Peyer's patch (tissue), 4 donors: Measurements from ENCODE around the gene MUC5B. TPM values are rescaled to one million over a fixed set of nuclear protein-coding genes. Genes with fewer than 3 reads are reported as not detected.

ENCODE experiments used
- DNase-seq, 3 donors: peaks; one replicate each; pipeline ENCODE4 v3.0.0-alpha.2; 2017 to 2019
- H3K27ac ChIP-seq, 4 donors: fragments of 200-600 bp; sonication (generic); one replicate each; pipeline ENCODE4 v1.5.1; 2016 to 2019
- H3K27me3 ChIP-seq, 2 donors: fragments of 200-600 bp; sonication (generic); one replicate each; pipeline ENCODE4 v1.5.1; 2019
- H3K36me3 ChIP-seq, 3 donors: fragments of 200-600 bp; sonication (generic); one replicate each; pipeline ENCODE4 v1.5.1; 2016 to 2019
- H3K4me1 ChIP-seq, 4 donors: fragments of 200-600 bp; sonication (generic); one replicate each; pipeline ENCODE4 v1.5.1; 2016 to 2019
- H3K4me3 ChIP-seq, 4 donors: fragments of 200-600 bp; sonication (generic); 1 replicate in 3 of 4; 2 replicates in 1 of 4; pipeline ENCODE4 v1.5.1; 2016 to 2019; ENCODE audit warnings: mild to moderate bottlenecking in 1 of 4
- H3K9me3 ChIP-seq, 4 donors: fragments of 200-600 bp; sonication (generic); one replicate each; pipeline ENCODE4 v1.5.1; 2016 to 2019; ENCODE audit warnings: mild to moderate bottlenecking in 1 of 4
- POLR2A ChIP-seq, 2 donors: fragments of 450-650 bp; IDR thresholded peaks; one replicate each; pipeline ENCODE4 v1.5.1; 2017; ENCODE audit warnings: antibody characterized with exemption in 2 of 2, mild to moderate bottlenecking in 2 of 2, moderate library complexity in 2 of 2
- total RNA-seq, 4 donors: library from RNA; depleted of rRNA; stranded (reverse); fragments of >200 nt; gene quantifications; one replicate each; pipeline ENCODE4 v1.1.0, GENCODE V29; 2016
- TF ChIP-seq, protein P1 (sequence below), 6 experiments: fragments of 450-650 bp in 4 of 6; fragments of 200-600 bp in 2 of 6; sonication (generic) in 1 of 6; IDR thresholded peaks; one replicate each; pipeline ENCODE4 v1.5.1; 2017 to 2019; ENCODE audit warnings: antibody characterized with exemption in 6 of 6, mild to moderate bottlenecking in 3 of 6, moderate library complexity in 1 of 6

MUC5B gene
- total RNA-seq, 4 donors from 2014 or later, result 0.18 to 25.6 (median 10.5) TPM

DNA sequence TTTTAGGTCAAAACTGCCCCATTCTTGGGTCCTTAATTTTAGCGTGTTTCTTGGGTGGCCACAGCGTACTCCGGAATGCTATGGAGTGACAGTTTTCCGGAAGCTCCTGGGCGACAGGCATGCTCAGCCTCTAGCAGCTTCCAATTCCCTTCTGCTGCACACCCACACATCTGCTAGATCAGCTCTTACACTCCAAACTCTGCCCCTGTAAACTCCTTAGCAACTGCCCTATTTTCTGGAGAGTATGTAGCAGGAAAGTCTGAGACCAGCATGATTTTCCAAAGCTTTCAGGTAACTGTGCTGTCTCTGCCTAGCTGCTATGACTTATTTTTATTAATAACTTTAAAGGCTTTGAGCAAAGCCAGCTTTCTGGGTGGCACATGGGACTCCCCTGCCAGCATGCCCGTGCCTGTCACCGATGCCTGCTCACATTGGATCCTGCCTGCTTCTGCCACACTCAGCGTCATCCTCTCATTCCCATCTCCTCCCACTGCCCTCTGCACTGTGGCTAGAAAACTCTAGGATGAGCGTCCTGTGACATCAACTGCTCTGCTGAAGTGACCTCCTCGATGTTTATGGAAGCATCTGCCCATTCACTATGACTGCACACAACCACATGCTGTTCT, 69.3 kb downstream of the MUC5B start:
- H3K27ac ChIP-seq, result no peak overlapping the region
- H3K36me3 ChIP-seq, result peaks cover 0 to 68% (median 0%) of the 10 kb centered on the region in 3 donors
- TF ChIP-seq, protein P1, sequence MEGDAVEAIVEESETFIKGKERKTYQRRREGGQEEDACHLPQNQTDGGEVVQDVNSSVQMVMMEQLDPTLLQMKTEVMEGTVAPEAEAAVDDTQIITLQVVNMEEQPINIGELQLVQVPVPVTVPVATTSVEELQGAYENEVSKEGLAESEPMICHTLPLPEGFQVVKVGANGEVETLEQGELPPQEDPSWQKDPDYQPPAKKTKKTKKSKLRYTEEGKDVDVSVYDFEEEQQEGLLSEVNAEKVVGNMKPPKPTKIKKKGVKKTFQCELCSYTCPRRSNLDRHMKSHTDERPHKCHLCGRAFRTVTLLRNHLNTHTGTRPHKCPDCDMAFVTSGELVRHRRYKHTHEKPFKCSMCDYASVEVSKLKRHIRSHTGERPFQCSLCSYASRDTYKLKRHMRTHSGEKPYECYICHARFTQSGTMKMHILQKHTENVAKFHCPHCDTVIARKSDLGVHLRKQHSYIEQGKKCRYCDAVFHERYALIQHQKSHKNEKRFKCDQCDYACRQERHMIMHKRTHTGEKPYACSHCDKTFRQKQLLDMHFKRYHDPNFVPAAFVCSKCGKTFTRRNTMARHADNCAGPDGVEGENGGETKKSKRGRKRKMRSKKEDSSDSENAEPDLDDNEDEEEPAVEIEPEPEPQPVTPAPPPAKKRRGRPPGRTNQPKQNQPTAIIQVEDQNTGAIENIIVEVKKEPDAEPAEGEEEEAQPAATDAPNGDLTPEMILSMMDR (IDR thresholded peaks at IDR 0.05), result no peak
- TF ChIP-seq POLR2A (IDR thresholded peaks at IDR 0.05), result no peak
- H3K9me3 ChIP-seq, result no peaks in the 10 kb centered on the region
- H3K4me1 ChIP-seq, result peaks cover 0 to 3% (median 0%) of the 10 kb centered on the region in 4 donors
- no peak overlapping the region for H3K4me3 ChIP-seq
- H3K27me3 ChIP-seq, result no peaks in the 10 kb centered on the region
- DNase-seq, result no peak

DNA sequence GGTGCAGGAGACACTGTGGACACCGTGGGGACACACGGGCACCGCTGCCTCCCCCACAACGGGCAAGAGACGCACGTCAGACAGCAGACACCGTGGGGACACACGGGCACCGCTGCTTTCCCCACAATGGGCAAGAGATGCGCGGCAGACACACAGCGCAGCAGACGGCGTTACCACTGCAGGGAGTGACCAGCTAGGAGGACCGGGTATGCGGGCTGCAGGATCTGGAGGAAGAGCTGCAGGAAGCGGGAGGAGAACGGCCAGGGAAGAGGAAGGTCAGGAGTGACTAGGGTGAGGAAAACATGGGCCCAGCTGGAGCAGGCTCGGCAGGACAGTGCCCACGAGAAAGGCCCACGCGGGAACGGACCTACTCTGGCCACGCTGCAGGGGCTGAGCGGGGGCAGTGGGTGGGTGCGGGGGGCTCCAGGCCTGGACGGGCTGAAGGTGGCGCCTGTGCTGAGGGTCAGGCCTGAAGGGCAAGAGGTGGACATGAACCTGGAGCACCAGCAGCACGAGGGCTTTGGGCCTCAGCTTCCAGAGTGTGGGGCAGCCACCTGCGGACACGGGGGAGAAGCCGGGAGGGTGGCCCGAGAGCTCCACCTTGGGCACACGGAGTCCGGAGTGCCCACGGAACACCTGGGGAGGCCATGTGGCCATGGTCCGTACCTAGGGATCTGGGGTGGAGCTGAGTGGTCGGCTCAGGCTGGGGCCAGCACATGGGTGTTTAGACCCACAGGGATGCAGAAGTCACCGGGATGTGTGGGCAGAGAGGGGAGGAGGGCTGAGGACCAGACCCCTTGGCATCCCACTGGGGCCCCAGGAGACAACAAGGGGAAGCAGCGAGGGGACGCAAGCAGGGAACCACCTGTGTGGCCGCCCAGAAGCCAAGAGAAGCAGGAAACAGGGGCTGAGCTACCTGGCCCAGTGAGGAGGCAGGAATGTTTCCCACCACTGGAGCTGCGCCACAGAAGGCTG, 70.1 kb downstream of the MUC5B start:
- Histone ChIP-seq H3K27me3 (no peaks in the 10 kb centered on the region), H3K36me3 (peaks cover 0 to 67% (median 0%) of the 10 kb centered on the region in 3 donors), H3K4me3 (no peak overlapping the region), H3K27ac (no peak overlapping the region), H3K4me1 (peaks cover 0 to 11% (median 0%) of the 10 kb centered on the region in 4 donors), H3K9me3 (no peaks in the 10 kb centered on the region)
- no peak for TF ChIP-seq POLR2A (IDR thresholded peaks at IDR 0.05)
- TF ChIP-seq, protein P1 (IDR thresholded peaks at IDR 0.05), result no peak
- DNase-seq, result peak in 2 of 3 donors; percentile 31 to 37

DNA sequence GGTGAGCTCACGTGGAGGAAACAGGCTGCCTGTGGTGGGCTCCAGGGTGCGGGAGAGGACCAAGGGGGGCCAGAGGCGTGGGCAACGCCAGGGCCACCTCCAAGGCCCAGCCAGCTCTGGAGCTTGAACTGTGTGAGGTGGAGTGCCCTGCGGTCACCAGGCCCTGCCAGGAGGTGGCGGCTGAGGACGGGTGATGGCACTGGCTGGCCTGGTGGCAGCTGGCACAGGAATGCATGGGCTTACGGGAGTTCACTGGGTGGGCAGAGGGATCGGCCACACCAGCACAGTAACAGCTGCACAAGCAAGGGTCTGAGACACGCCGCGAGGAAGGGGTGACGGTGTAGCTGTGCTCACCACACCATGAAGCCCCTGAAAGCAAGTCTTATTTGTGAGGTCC, 70.8 kb downstream of the MUC5B start:
- Histone ChIP-seq H3K36me3 (peaks cover 0 to 60% (median 0%) of the 10 kb centered on the region in 3 donors), H3K4me3 (no peak overlapping the region), H3K4me1 (peaks cover 0 to 18% (median 4%) of the 10 kb centered on the region in 4 donors), H3K27ac (no peak overlapping the region), H3K9me3 (no peaks in the 10 kb centered on the region), H3K27me3 (no peaks in the 10 kb centered on the region)
- DNase-seq, result peak in 1 of 3 donors; percentile 70
- no peak for TF ChIP-seq POLR2A (IDR thresholded peaks at IDR 0.05)
- TF ChIP-seq, protein P1 (IDR thresholded peaks at IDR 0.05), result peak in 4 of 6 experiments; percentile 20 to 60 (median 59)

DNA sequence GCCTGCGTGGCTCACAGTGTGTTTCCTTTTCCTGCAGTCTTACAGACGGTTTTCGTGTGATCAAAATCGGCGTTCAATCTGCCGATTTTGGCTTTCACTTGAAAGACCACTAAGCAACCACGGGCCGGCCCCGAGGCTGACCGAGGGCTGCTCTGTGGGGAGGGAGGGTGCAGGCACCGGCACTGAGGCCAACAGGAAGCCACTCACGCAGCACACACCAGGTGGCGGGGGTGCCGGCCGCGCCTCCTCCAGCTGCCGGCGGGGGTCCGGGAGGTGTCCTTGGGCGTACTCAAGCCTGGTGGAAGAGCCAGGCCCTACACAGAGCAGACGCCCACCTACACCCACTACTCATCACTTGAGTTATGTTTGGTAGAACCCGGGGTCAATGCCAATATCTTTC, 72.2 kb downstream of the MUC5B start:
- H3K4me3 ChIP-seq, result no peak overlapping the region
- DNase-seq, result peak in 1 of 3 donors; percentile 36
- no peak overlapping the region for H3K27ac ChIP-seq
- TF ChIP-seq, protein P1 (IDR thresholded peaks at IDR 0.05), result no peak
- no peak for TF ChIP-seq POLR2A (IDR thresholded peaks at IDR 0.05)
- peaks cover 0 to 45% (median 0%) of the 10 kb centered on the region in 3 donors for H3K36me3 ChIP-seq
- H3K4me1 ChIP-seq, result peaks cover 0 to 31% (median 8%) of the 10 kb centered on the region in 4 donors
- no peaks in the 10 kb centered on the region for H3K27me3 ChIP-seq
- H3K9me3 ChIP-seq, result no peaks in the 10 kb centered on the region

DNA sequence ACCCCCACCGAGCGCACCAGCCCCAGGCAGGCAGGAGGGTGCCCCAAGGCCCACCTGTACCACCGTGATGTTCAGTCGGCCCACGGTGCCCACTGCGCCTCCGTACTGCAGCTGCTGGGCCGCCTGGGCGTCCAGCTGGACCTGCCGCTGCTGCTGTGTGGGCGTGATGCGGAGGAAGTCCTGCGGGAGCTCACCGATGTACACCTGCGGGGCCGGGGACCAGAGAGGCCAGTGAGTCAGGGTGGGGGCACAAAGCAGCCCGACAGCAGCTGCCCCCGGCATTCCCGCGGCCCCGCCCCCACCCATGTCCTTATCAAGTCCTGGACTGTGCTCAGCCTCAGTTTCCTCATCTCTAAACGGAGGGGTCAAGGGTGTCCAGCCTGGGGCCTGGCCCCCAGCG, 72.7 kb downstream of the MUC5B start:
- H3K27me3 ChIP-seq, result no peaks in the 10 kb centered on the region
- no peak overlapping the region for H3K27ac ChIP-seq
- peaks cover 0 to 40% (median 0%) of the 10 kb centered on the region in 3 donors for H3K36me3 ChIP-seq
- H3K4me1 ChIP-seq, result peaks cover 0 to 33% (median 8%) of the 10 kb centered on the region in 4 donors
- no peak for TF ChIP-seq POLR2A (IDR thresholded peaks at IDR 0.05)
- TF ChIP-seq, protein P1 (IDR thresholded peaks at IDR 0.05), result no peak
- no peak overlapping the region for H3K4me3 ChIP-seq
- no peaks in the 10 kb centered on the region for H3K9me3 ChIP-seq
- peak in 1 of 3 donors; percentile 37 for DNase-seq
